Uterus (tissue), 2 donors: Measurements from ENCODE around the gene TRIP12.

ENCODE experiments used
- POLR2A ChIP-seq, 2 donors: fragments of 450-650 bp; IDR thresholded peaks; one replicate each; pipeline ENCODE4 v1.6.1; 2016; ENCODE audit warnings: antibody characterized with exemption in 2 of 2, mild to moderate bottlenecking in 1 of 2, moderate library complexity in 1 of 2
- TF ChIP-seq, protein P1 (sequence below), 4 experiments: fragments of 200-600 bp in 2 of 4; fragments of 450-650 bp in 2 of 4; sonication (generic) in 2 of 4; IDR thresholded peaks; one replicate each; pipeline ENCODE4 v1.5.1; 2016 to 2019; ENCODE audit warnings: antibody characterized with exemption in 4 of 4, mild to moderate bottlenecking in 2 of 4, moderate library complexity in 1 of 4

DNA sequence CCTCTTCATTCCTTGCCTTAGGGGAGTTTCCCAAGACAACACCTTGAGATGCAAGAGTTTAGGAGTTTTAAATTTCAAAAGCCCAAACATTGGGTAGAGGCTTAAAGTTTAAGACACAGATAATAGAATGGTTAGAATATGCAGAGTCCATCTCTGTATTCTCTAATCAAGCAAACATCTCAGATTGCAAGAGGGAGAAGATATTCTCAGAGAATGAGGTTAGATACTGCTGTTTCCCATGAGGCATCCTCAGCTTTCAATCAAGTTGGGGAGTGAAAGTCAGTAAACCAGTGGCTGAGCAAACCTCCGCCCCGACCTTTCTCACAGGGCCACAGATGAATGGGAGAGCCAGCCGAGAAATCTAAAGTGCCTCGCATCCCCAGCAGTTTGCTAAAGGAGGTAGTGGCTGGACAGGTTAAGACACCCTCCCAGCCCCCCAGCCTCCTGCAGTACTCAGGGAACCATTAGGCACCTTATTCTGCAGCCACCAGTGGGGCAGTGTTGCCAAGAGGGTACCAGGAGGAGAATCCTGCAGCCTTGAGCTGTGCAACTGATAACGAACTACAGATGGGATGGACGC is 30.5 kb upstream of the TRIP12 start:
- no peak for TF ChIP-seq POLR2A (IDR thresholded peaks at IDR 0.05)
- TF ChIP-seq, protein P1, sequence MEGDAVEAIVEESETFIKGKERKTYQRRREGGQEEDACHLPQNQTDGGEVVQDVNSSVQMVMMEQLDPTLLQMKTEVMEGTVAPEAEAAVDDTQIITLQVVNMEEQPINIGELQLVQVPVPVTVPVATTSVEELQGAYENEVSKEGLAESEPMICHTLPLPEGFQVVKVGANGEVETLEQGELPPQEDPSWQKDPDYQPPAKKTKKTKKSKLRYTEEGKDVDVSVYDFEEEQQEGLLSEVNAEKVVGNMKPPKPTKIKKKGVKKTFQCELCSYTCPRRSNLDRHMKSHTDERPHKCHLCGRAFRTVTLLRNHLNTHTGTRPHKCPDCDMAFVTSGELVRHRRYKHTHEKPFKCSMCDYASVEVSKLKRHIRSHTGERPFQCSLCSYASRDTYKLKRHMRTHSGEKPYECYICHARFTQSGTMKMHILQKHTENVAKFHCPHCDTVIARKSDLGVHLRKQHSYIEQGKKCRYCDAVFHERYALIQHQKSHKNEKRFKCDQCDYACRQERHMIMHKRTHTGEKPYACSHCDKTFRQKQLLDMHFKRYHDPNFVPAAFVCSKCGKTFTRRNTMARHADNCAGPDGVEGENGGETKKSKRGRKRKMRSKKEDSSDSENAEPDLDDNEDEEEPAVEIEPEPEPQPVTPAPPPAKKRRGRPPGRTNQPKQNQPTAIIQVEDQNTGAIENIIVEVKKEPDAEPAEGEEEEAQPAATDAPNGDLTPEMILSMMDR (IDR thresholded peaks at IDR 0.05) = no peak
